CD4-positive, CD25-positive, alpha-beta regulatory T cell (primary cell): ENCODE data around the gene CAMTA1. TPM values are rescaled to one million over a fixed set of nuclear protein-coding genes. Genes with fewer than 3 reads are reported as not detected.

Experiments used
- ATAC-seq, 2 donors: fragments of 150-1000 bp; cut with Tn5 transposase; one replicate each; pipeline ENCODE4 v1.10.0; 2021; ENCODE audit warnings: low read depth in 2 of 2, moderate number of reproducible peaks in 2 of 2, moderate library complexity in 1 of 2
- DNase-seq, 3 donors: peaks; one replicate each; pipeline versions ENCODE4 v3.0.0 to v3.0.0-alpha.2; 2012 to 2022; ENCODE audit warnings: mixed read lengths in 1 of 3
- H3K27ac ChIP-seq: one replicate; pipeline ENCODE4 v1.7.0; 2013; ENCODE audit warnings: mild to moderate bottlenecking, low read length; ENCODE audit not compliant: insufficient read depth, poor library complexity, severe bottlenecking
- H3K27me3 ChIP-seq: one replicate; pipeline ENCODE4 v1.7.0; 2013; ENCODE audit warnings: low read length; ENCODE audit not compliant: control insufficient read depth, insufficient read depth
- H3K36me3 ChIP-seq: one replicate; pipeline ENCODE4 v1.7.0; 2013; ENCODE audit warnings: mild to moderate bottlenecking, low read length, moderate library complexity; ENCODE audit not compliant: control insufficient read depth, insufficient read depth
- H3K4me1 ChIP-seq: 2 replicates; pipeline ENCODE4 v1.7.0; 2013; ENCODE audit warnings: mild to moderate bottlenecking, low read length; ENCODE audit not compliant: insufficient read depth, control insufficient read depth, poor library complexity, severe bottlenecking
- H3K4me3 ChIP-seq: one replicate; pipeline ENCODE4 v1.7.0; 2013; ENCODE audit warnings: low read depth, mild to moderate bottlenecking, low read length, moderate library complexity
- H3K9me3 ChIP-seq, 2 experiments: 1 replicate in 1 of 2; 2 replicates in 1 of 2; pipeline ENCODE4 v1.7.0; 2013; ENCODE audit warnings: low read length in 2 of 2, mild to moderate bottlenecking in 1 of 2, moderate library complexity in 1 of 2; ENCODE audit not compliant: control insufficient read depth in 2 of 2
- H3K27ac Mint-ChIP-seq, 3 donors: one replicate each; pipeline ENCODE4 v1.8.0; 2020 to 2022; ENCODE audit warnings: mild to moderate bottlenecking in 3 of 3, mixed read lengths in 3 of 3, moderate library complexity in 2 of 3
- H3K27me3 Mint-ChIP-seq: one replicate; pipeline ENCODE4 v1.8.0; 2022; ENCODE audit warnings: mild to moderate bottlenecking, mixed read lengths
- H3K36me3 Mint-ChIP-seq: one replicate; pipeline ENCODE4 v1.8.0; 2020; ENCODE audit warnings: mixed read lengths
- H3K4me1 Mint-ChIP-seq, 4 donors: one replicate each; pipeline ENCODE4 v1.8.0; 2020 to 2022; ENCODE audit warnings: mixed read lengths in 4 of 4, mild to moderate bottlenecking in 1 of 4
- H3K4me3 Mint-ChIP-seq, 4 donors: one replicate each; pipeline ENCODE4 v1.8.0; 2020 to 2022; ENCODE audit warnings: mild to moderate bottlenecking in 4 of 4, mixed read lengths in 4 of 4, moderate library complexity in 3 of 4
- H3K9me3 Mint-ChIP-seq, 7 donors: one replicate each; pipeline ENCODE4 v1.8.0; 2020 to 2022; ENCODE audit warnings: mixed read lengths in 7 of 7, mild to moderate bottlenecking in 3 of 7, moderate library complexity in 2 of 7
- polyA plus RNA-seq, 4 donors: library from polyadenylated mRNA; unstranded; fragments of 300-500 nt; fragmentation: Illumina TruSeq; gene quantifications; one replicate each; pipeline ENCODE4 v1.2.3, GENCODE V29; 2021
- total RNA-seq: library from RNA; stranded (reverse); gene quantifications from one replicate; pipeline ENCODE4 v1.2.3, GENCODE V29; 2022

CAMTA1 gene
- total and polyA plus RNA-seq, 5 donors from 2014 or later, result 48.8 to 112 (median 80.0) TPM

GRCh38 chr1:6873298-6874015 is 88.2 kb downstream of the CAMTA1 start:
- H3K4me3 Mint-ChIP-seq, result no peak overlapping the region
- H3K9me3 Mint-ChIP-seq, result no peaks in the 10 kb centered on the region
- DNase-seq (no peak), ATAC-seq (no peak)
- Histone ChIP-seq H3K4me3 (no peak overlapping the region), H3K4me1 (peaks cover 10% of the 10 kb centered on the region), H3K36me3 (peaks cover 9% of the 10 kb centered on the region), H3K9me3 (no peaks in the 10 kb centered on the region), H3K27ac (no peak overlapping the region), H3K27me3 (no peaks in the 10 kb centered on the region)
- H3K27ac Mint-ChIP-seq, result no peak overlapping the region
- H3K4me1 Mint-ChIP-seq, result peaks cover 22 to 33% (median 26%) of the 10 kb centered on the region in 4 donors
- H3K27me3 Mint-ChIP-seq, result no peaks in the 10 kb centered on the region
- H3K36me3 Mint-ChIP-seq, result peaks cover 19% of the 10 kb centered on the region

GRCh38 chr1:6874298-6874697 is 89.0 kb downstream of the CAMTA1 start:
- ATAC-seq (no peak), DNase-seq (no peak)
- Mint-ChIP-seq H3K4me3 (no peak overlapping the region), H3K36me3 (peaks cover 19% of the 10 kb centered on the region), H3K27me3 (no peaks in the 10 kb centered on the region), H3K4me1 (peaks cover 16 to 28% (median 22%) of the 10 kb centered on the region in 4 donors), H3K9me3 (no peaks in the 10 kb centered on the region), H3K27ac (no peak overlapping the region)
- Histone ChIP-seq H3K4me3 (no peak overlapping the region), H3K27me3 (no peaks in the 10 kb centered on the region), H3K9me3 (no peaks in the 10 kb centered on the region), H3K27ac (no peak overlapping the region), H3K4me1 (peaks cover 10% of the 10 kb centered on the region), H3K36me3 (peaks cover 11% of the 10 kb centered on the region)

GRCh38 chr1:6880951-6881690 is 95.9 kb downstream of the CAMTA1 start:
- Histone ChIP-seq H3K9me3 (no peaks in the 10 kb centered on the region), H3K27me3 (no peaks in the 10 kb centered on the region), H3K4me1 (no peaks in the 10 kb centered on the region), H3K36me3 (peaks cover 2% of the 10 kb centered on the region), H3K4me3 (no peak overlapping the region), H3K27ac (no peak overlapping the region)
- Mint-ChIP-seq H3K36me3 (peaks cover 8% of the 10 kb centered on the region), H3K4me1 (peaks cover 0 to 13% (median 5%) of the 10 kb centered on the region in 4 donors), H3K27ac (peak overlapping the region in 1 of 3 donors; percentile 5), H3K4me3 (no peak overlapping the region), H3K27me3 (no peaks in the 10 kb centered on the region), H3K9me3 (no peaks in the 10 kb centered on the region)
- no peak for ATAC-seq
- no peak for DNase-seq

GRCh38 chr1:6882414-6882813 is 97.2 kb downstream of the CAMTA1 start:
- H3K27ac Mint-ChIP-seq, result no peak overlapping the region

GRCh38 chr1:6884652-6885153 is 99.4 kb downstream of the CAMTA1 start:
- H3K36me3 ChIP-seq, result no peaks in the 10 kb centered on the region
- H3K4me3 ChIP-seq, result no peak overlapping the region
- H3K9me3 ChIP-seq, result no peaks in the 10 kb centered on the region
- H3K27me3 ChIP-seq, result no peaks in the 10 kb centered on the region
- ATAC-seq, result no peak
- H3K36me3 Mint-ChIP-seq, result peaks cover 8% of the 10 kb centered on the region
- no peaks in the 10 kb centered on the region for H3K9me3 Mint-ChIP-seq
- no peaks in the 10 kb centered on the region for H3K27me3 Mint-ChIP-seq
- peak in 1 of 3 donors; percentile 8 for DNase-seq
- H3K4me1 ChIP-seq, result no peaks in the 10 kb centered on the region
- no peak overlapping the region for H3K27ac ChIP-seq
- peaks cover 2 to 12% (median 3%) of the 10 kb centered on the region in 4 donors for H3K4me1 Mint-ChIP-seq
- no peak overlapping the region for H3K4me3 Mint-ChIP-seq
- no peak overlapping the region for H3K27ac Mint-ChIP-seq

More at GRCh38 chr1:6882414-6882813, 97.2 kb downstream of the CAMTA1 start:
- H3K27ac ChIP-seq, result no peak overlapping the region
- Mint-ChIP-seq H3K36me3 (no peaks in the 10 kb centered on the region), H3K9me3 (no peaks in the 10 kb centered on the region), H3K27me3 (no peaks in the 10 kb centered on the region), H3K4me3 (no peak overlapping the region), H3K4me1 (peaks cover 0 to 8% (median 5%) of the 10 kb centered on the region in 4 donors)
- DNase-seq (no peak), ATAC-seq (no peak)
- peaks cover 2% of the 10 kb centered on the region for H3K36me3 ChIP-seq
- no peak overlapping the region for H3K4me3 ChIP-seq
- H3K27me3 ChIP-seq, result no peaks in the 10 kb centered on the region
- H3K4me1 ChIP-seq, result no peaks in the 10 kb centered on the region
- no peaks in the 10 kb centered on the region for H3K9me3 ChIP-seq

- H3K27ac ChIP-seq, result no peak overlapping the region
- H3K4me1 Mint-ChIP-seq, result peaks cover 2 to 12% (median 5%) of the 10 kb centered on the region in 4 donors
- H3K4me3 ChIP-seq, result no peak overlapping the region
- ATAC-seq, result no peak
- H3K9me3 Mint-ChIP-seq, result no peaks in the 10 kb centered on the region
- H3K27ac Mint-ChIP-seq, result peak overlapping the region in 1 of 3 donors; percentile 20
- H3K9me3 ChIP-seq, result no peaks in the 10 kb centered on the region
- peaks cover 8% of the 10 kb centered on the region for H3K36me3 Mint-ChIP-seq
- no peaks in the 10 kb centered on the region for H3K27me3 Mint-ChIP-seq
- H3K4me1 ChIP-seq, result no peaks in the 10 kb centered on the region
- DNase-seq, result no peak
- no peaks in the 10 kb centered on the region for H3K36me3 ChIP-seq
- no peaks in the 10 kb centered on the region for H3K27me3 ChIP-seq
- no peak overlapping the region for H3K4me3 Mint-ChIP-seq
Measured at GRCh38 chr1:6885426-6885825, 100.2 kb downstream of the CAMTA1 start.

- ATAC-seq, result no peak
- Histone ChIP-seq H3K27me3 (no peaks in the 10 kb centered on the region), H3K4me3 (no peak overlapping the region), H3K36me3 (no peaks in the 10 kb centered on the region), H3K27ac (no peak overlapping the region), H3K4me1 (no peaks in the 10 kb centered on the region), H3K9me3 (no peaks in the 10 kb centered on the region)
- H3K4me3 Mint-ChIP-seq, result no peak overlapping the region
- H3K27me3 Mint-ChIP-seq, result no peaks in the 10 kb centered on the region
- no peaks in the 10 kb centered on the region for H3K9me3 Mint-ChIP-seq
- no peak overlapping the region for H3K27ac Mint-ChIP-seq
- H3K36me3 Mint-ChIP-seq, result peaks cover 8% of the 10 kb centered on the region
- peaks cover 4 to 15% (median 7%) of the 10 kb centered on the region in 4 donors for H3K4me1 Mint-ChIP-seq
- DNase-seq, result no peak
Measured at GRCh38 chr1:6886523-6886922, 101.3 kb downstream of the CAMTA1 start.
